Prostate gland (tissue), 2 donors: ENCODE measurements around the gene DXO.

ENCODE experiments used
- CTCF ChIP-seq, 4 experiments: fragments of 200-600 bp in 2 of 4; fragments of 450-650 bp in 2 of 4; sonication (generic) in 2 of 4; IDR thresholded peaks; 1 replicate in 3 of 4; 2 replicates in 1 of 4; pipeline ENCODE4 v1.5.1; 2016 to 2019; ENCODE audit warnings: antibody characterized with exemption in 4 of 4, mild to moderate bottlenecking in 2 of 4, moderate library complexity in 2 of 4
- POLR2AphosphoS5 ChIP-seq: sonication (generic); formaldehyde crosslinking; IDR thresholded peaks from one replicate; pipeline ENCODE4 v1.6.1; 2017; ENCODE audit warnings: antibody characterized with exemption

GRCh38 chr6:31947864-31948263, 24.1 kb downstream of the DXO start:
- no peak for TF ChIP-seq CTCF (IDR thresholded peaks at IDR 0.05)
- no peak for TF ChIP-seq POLR2AphosphoS5
